PC-9 (cell line): ENCODE data around the gene CBLL1.

ENCODE experiments used
- CTCF ChIP-seq: fragments of 200-600 bp; sonication (generic); conservative IDR thresholded peaks from 2 replicates; pipeline ENCODE4 v1.6.1; 2017; ENCODE audit warnings: mixed run types, antibody characterized with exemption, mild to moderate bottlenecking, moderate library complexity
- EZH2 ChIP-seq: fragments of 200-600 bp; sonication (generic); IDR thresholded peaks from 2 replicates; pipeline ENCODE4 v1.8.0; 2017; ENCODE audit warnings: antibody characterized with exemption, low read depth

- TF ChIP-seq CTCF = no peak
- TF ChIP-seq EZH2 = no peak
Observed at GRCh38 chr7:107751113-107751512, 7.2 kb downstream of the CBLL1 start.
